ENCODE measurements around the gene SLX4IP.

SLX4IP gene

GRCh38 chr20:10651227-10651990 is 216.3 kb downstream of the SLX4IP start:
- no peak for DNase-seq (ENCODE audit: low spot score)

- DNase-seq (ENCODE audit: low spot score), result no peak
Measured at GRCh38 chr20:10652185-10652584, 217.1 kb downstream of the SLX4IP start.

GRCh38 chr20:10652660-10653261 is 217.7 kb downstream of the SLX4IP start:
- DNase-seq (ENCODE audit: low spot score), result no peak

- no peak for DNase-seq (ENCODE audit: low spot score)
Measured at GRCh38 chr20:10653599-10654249, 218.6 kb downstream of the SLX4IP start.

- no peak for DNase-seq (ENCODE audit: low spot score)
Measured at GRCh38 chr20:10654250-10654610, 219.1 kb downstream of the SLX4IP start.

- no peak for DNase-seq (ENCODE audit: low spot score)
Measured at GRCh38 chr20:10654630-10655029, 219.5 kb downstream of the SLX4IP start.

- DNase-seq (ENCODE audit: low spot score), result no peak
Measured at GRCh38 chr20:10655720-10656669, 220.9 kb downstream of the SLX4IP start.

- no peak for DNase-seq (ENCODE audit: low spot score)
Measured at GRCh38 chr20:10657453-10657852, 222.3 kb downstream of the SLX4IP start.

- DNase-seq (ENCODE audit: low spot score), result no peak
Measured at GRCh38 chr20:10658051-10658823, 223.1 kb downstream of the SLX4IP start.

- DNase-seq (ENCODE audit: low spot score), result no peak
Measured at GRCh38 chr20:10658876-10659632, 223.9 kb downstream of the SLX4IP start.

GRCh38 chr20:10659651-10660601 is 224.8 kb downstream of the SLX4IP start:
- DNase-seq (ENCODE audit: low spot score), result no peak

GRCh38 chr20:10660661-10661060 is 225.6 kb downstream of the SLX4IP start:
- DNase-seq (ENCODE audit: low spot score), result no peak

GRCh38 chr20:10661261-10661660 is 226.2 kb downstream of the SLX4IP start:
- no peak for DNase-seq (ENCODE audit: low spot score)

GRCh38 chr20:10662151-10662550 is 227.0 kb downstream of the SLX4IP start:
- no peak for DNase-seq (ENCODE audit: low spot score)

GRCh38 chr20:10662661-10663458 is 227.8 kb downstream of the SLX4IP start:
- DNase-seq (ENCODE audit: low spot score), result no peak

GRCh38 chr20:10663756-10664155 is 228.7 kb downstream of the SLX4IP start:
- no peak for DNase-seq (ENCODE audit: low spot score)

GRCh38 chr20:10665027-10665561 is 230.0 kb downstream of the SLX4IP start:
- no peak for DNase-seq (ENCODE audit: low spot score)

GRCh38 chr20:10665791-10666190 is 230.7 kb downstream of the SLX4IP start:
- DNase-seq (ENCODE audit: low spot score), result no peak
